Neural progenitor cell (in vitro differentiated cells): ENCODE data around the gene EDC4. TPM values are rescaled to one million over a fixed set of nuclear protein-coding genes. Genes with fewer than 3 reads are reported as not detected.

Experiments used
- DNase-seq: peaks from one replicate; pipeline ENCODE4 v3.0.0-alpha.2; 2016; ENCODE audit warnings: low spot score
- H2AFZ ChIP-seq: fragments of 200-600 bp; sonication (generic); replicated peaks from 2 replicates; pipeline ENCODE4 v1.6.1; 2016; ENCODE audit warnings: antibody characterized with exemption
- H3F3A ChIP-seq: fragments of 200-600 bp; sonication (generic); 2 replicates; pipeline ENCODE4 v1.6.1; 2016; ENCODE audit warnings: antibody characterized with exemption, low read depth
- H3K27ac ChIP-seq: fragments of 200-600 bp; sonication (generic); 2 replicates; pipeline ENCODE4 v1.5.1; 2016; ENCODE audit warnings: mild to moderate bottlenecking
- H3K27me3 ChIP-seq: fragments of 200-600 bp; sonication (generic); 2 replicates; pipeline ENCODE4 v1.6.1; 2016; ENCODE audit warnings: mild to moderate bottlenecking, moderate library complexity
- H3K36me3 ChIP-seq: fragments of 200-600 bp; sonication (generic); 2 replicates; pipeline ENCODE4 v1.5.1; 2016
- H3K4me1 ChIP-seq: fragments of 200-600 bp; sonication (generic); 2 replicates; pipeline ENCODE4 v1.6.1; 2016; ENCODE audit warnings: mixed run types
- H3K4me2 ChIP-seq: fragments of 200-600 bp; sonication (generic); 2 replicates; pipeline ENCODE4 v1.6.1; 2016
- H3K4me3 ChIP-seq: fragments of 200-600 bp; sonication (generic); 2 replicates; pipeline ENCODE4 v1.5.1; 2016
- H3K79me2 ChIP-seq: fragments of 200-600 bp; sonication (generic); 2 replicates; pipeline ENCODE4 v1.6.1; 2016; ENCODE audit warnings: low read depth
- H3K9ac ChIP-seq: fragments of 200-600 bp; sonication (generic); 2 replicates; pipeline ENCODE4 v1.6.1; 2016
- H3K9me3 ChIP-seq: fragments of 200-600 bp; sonication (generic); 2 replicates; pipeline ENCODE4 v1.5.1; 2016; ENCODE audit warnings: low read depth
- H4K20me1 ChIP-seq: fragments of 200-600 bp; sonication (generic); 2 replicates; pipeline ENCODE4 v1.6.1; 2016; ENCODE audit warnings: low read depth
- H3K27ac Mint-ChIP-seq: 3 replicates; pipeline ENCODE4 v1.8.0; 2021; ENCODE audit warnings: mixed read lengths
- H3K27me3 Mint-ChIP-seq: 2 replicates; pipeline ENCODE4 v1.8.0; 2022; ENCODE audit warnings: low read depth, mild to moderate bottlenecking, inconsistent platforms, moderate library complexity, mixed read lengths; ENCODE audit not compliant: insufficient read depth
- H3K36me3 Mint-ChIP-seq: 3 replicates; pipeline ENCODE4 v1.8.0; 2021; ENCODE audit warnings: mixed read lengths
- H3K4me1 Mint-ChIP-seq: 3 replicates; pipeline ENCODE4 v1.8.0; 2021; ENCODE audit warnings: mixed read lengths
- H3K4me3 Mint-ChIP-seq: 3 replicates; pipeline ENCODE4 v1.8.0; 2021; ENCODE audit warnings: mild to moderate bottlenecking, moderate library complexity, mixed read lengths
- H3K9me3 Mint-ChIP-seq: 3 replicates; pipeline ENCODE4 v1.8.0; 2020; ENCODE audit warnings: mixed read lengths
- CTCF ChIP-seq: fragments of 200-600 bp; sonication (generic); IDR thresholded peaks from 2 replicates; pipeline ENCODE4 v1.5.1; 2017; ENCODE audit warnings: antibody characterized with exemption, mild to moderate bottlenecking
- EZH2 ChIP-seq: fragments of 200-600 bp; sonication (generic); IDR thresholded peaks from 2 replicates; pipeline ENCODE4 v1.6.1; 2017; ENCODE audit warnings: antibody characterized with exemption, mild to moderate bottlenecking, moderate library complexity
- EZH2phosphoT487 ChIP-seq: fragments of 200-600 bp; sonication (generic); IDR thresholded peaks from 2 replicates; pipeline ENCODE4 v1.6.1; 2017; ENCODE audit warnings: antibody characterized with exemption
- total RNA-seq: library from RNA; depleted of rRNA; stranded (reverse); fragments of >200 nt; gene quantifications from 2 replicates; pipeline ENCODE4 v1.2.3, GENCODE V29; 2015; ENCODE audit warnings: low replicate concordance

Gene EDC4
- total RNA-seq, 1 donor from 2014 or later = 32.7 TPM

- no peaks in the 10 kb centered on the region for H3K27me3 ChIP-seq
- peak overlapping the region; percentile 79 for H3K27ac Mint-ChIP-seq
- no peak for TF ChIP-seq EZH2phosphoT487
- no peak for TF ChIP-seq CTCF
- no peak for TF ChIP-seq EZH2
- H3K27ac ChIP-seq = peak overlapping the region; percentile 11
- H3K4me3 Mint-ChIP-seq = peak overlapping the region; percentile 96
- peak overlapping the region; percentile 95 for H3K4me3 ChIP-seq
- no peak overlapping the region for H3K9ac ChIP-seq
- peak overlapping the region; percentile 94 for H2AFZ ChIP-seq
- peaks cover 9% of the 10 kb centered on the region for H3K4me1 ChIP-seq
- DNase-seq = no peak
- H4K20me1 ChIP-seq = peaks cover 14% of the 10 kb centered on the region
- H3K9me3 ChIP-seq = no peaks in the 10 kb centered on the region
- peaks cover 11% of the 10 kb centered on the region for H3K36me3 Mint-ChIP-seq
- H3K79me2 ChIP-seq = peaks cover 36% of the 10 kb centered on the region
- H3K4me2 ChIP-seq = peak overlapping the region; percentile 97
- peaks cover 32% of the 10 kb centered on the region for H3F3A ChIP-seq
- H3K36me3 ChIP-seq = no peaks in the 10 kb centered on the region
- no peaks in the 10 kb centered on the region for H3K9me3 Mint-ChIP-seq
- H3K4me1 Mint-ChIP-seq = peaks cover 18% of the 10 kb centered on the region
- H3K27me3 Mint-ChIP-seq = peaks cover 5% of the 10 kb centered on the region
These were observed 671 bp upstream of the EDC4 start for GRCh38 chr16:67872131-67872630.

GRCh38 chr16:67873435-67874370, 851 bp downstream of the EDC4 start:
- Histone ChIP-seq H4K20me1 (peaks cover 14% of the 10 kb centered on the region), H2AFZ (peak overlapping the region; percentile 94), H3K9ac (peak overlapping the region; percentile 89), H3F3A (peaks cover 32% of the 10 kb centered on the region), H3K9me3 (no peaks in the 10 kb centered on the region), H3K4me2 (peak overlapping the region; percentile 97), H3K27ac (no peak overlapping the region), H3K79me2 (peaks cover 30% of the 10 kb centered on the region), H3K27me3 (no peaks in the 10 kb centered on the region), H3K4me1 (peaks cover 9% of the 10 kb centered on the region), H3K4me3 (peak overlapping the region; percentile 95), H3K36me3 (no peaks in the 10 kb centered on the region)
- peaks cover 18% of the 10 kb centered on the region for H3K4me1 Mint-ChIP-seq
- no peaks in the 10 kb centered on the region for H3K9me3 Mint-ChIP-seq
- TF ChIP-seq EZH2phosphoT487 = no peak
- no peak for TF ChIP-seq EZH2
- TF ChIP-seq CTCF = no peak
- peak overlapping the region; percentile 96 for H3K4me3 Mint-ChIP-seq
- no peak for DNase-seq
- peak overlapping the region; percentile 83 for H3K27ac Mint-ChIP-seq
- peaks cover 10% of the 10 kb centered on the region for H3K36me3 Mint-ChIP-seq
- H3K27me3 Mint-ChIP-seq = peaks cover 5% of the 10 kb centered on the region

DNA sequence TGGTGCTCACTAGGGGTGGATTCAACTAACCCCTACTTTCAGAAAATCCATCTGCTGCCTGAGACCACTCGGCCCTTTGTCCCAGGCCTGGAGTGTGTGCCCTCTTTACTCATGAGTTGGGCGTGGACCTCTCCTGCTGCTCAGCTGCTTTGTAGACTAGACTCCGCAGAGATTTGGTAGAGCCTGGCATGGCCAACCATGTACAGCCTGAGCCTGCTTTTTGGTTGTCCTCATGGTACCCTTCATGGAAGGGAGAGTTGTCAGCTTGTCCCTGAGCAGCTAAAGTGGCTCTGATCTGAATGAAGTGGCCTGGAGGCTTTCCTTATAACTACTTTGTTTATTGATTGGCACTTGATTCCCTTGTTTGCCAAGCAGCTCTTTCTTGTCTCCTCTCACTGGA, 1.5 kb downstream of the EDC4 start:
- H3K4me1 ChIP-seq = peaks cover 9% of the 10 kb centered on the region
- H3K79me2 ChIP-seq = peaks cover 30% of the 10 kb centered on the region
- H3K27ac ChIP-seq = no peak overlapping the region
- H3K36me3 ChIP-seq = no peaks in the 10 kb centered on the region
- peaks cover 14% of the 10 kb centered on the region for H4K20me1 ChIP-seq
- no peaks in the 10 kb centered on the region for H3K27me3 ChIP-seq
- Mint-ChIP-seq H3K27ac (no peak overlapping the region), H3K4me3 (peak overlapping the region; percentile 96), H3K27me3 (peaks cover 8% of the 10 kb centered on the region), H3K4me1 (peaks cover 18% of the 10 kb centered on the region), H3K36me3 (peaks cover 11% of the 10 kb centered on the region), H3K9me3 (no peaks in the 10 kb centered on the region)
- H3K9ac ChIP-seq = no peak overlapping the region
- peak overlapping the region; percentile 97 for H3K4me2 ChIP-seq
- no peaks in the 10 kb centered on the region for H3K9me3 ChIP-seq
- TF ChIP-seq EZH2 (no peak), EZH2phosphoT487 (no peak), CTCF (no peak)
- peaks cover 32% of the 10 kb centered on the region for H3F3A ChIP-seq
- H3K4me3 ChIP-seq = peak overlapping the region; percentile 95
- no peak overlapping the region for H2AFZ ChIP-seq
- DNase-seq = no peak
